Tibial nerve (tissue), 3 donors: ENCODE results near the gene HSPA9.
A peak's percentile ranks its signal among the peaks of the same experiment; 100 is the strongest.

Experiments
- CTCF ChIP-seq, 5 experiments: fragments of 200-600 bp in 3 of 5; fragments of 450-650 bp in 2 of 5; sonication (generic) in 3 of 5; IDR thresholded peaks; one replicate each; pipeline ENCODE4 v1.5.1; 2016 to 2019; ENCODE audit warnings: antibody characterized with exemption in 5 of 5, mild to moderate bottlenecking in 3 of 5, moderate library complexity in 2 of 5
- POLR2A ChIP-seq, 2 donors: fragments of 450-650 bp; IDR thresholded peaks; one replicate each; pipeline ENCODE4 v1.6.1; 2017; ENCODE audit warnings: antibody characterized with exemption in 2 of 2, mild to moderate bottlenecking in 2 of 2, moderate library complexity in 2 of 2

- peak in 2 of 5 experiments; percentile 52 to 56 for TF ChIP-seq CTCF (IDR thresholded peaks at IDR 0.05)
- TF ChIP-seq POLR2A (IDR thresholded peaks at IDR 0.05) = peak; percentile 99
These were observed 32.1 kb downstream of the HSPA9 start, which contains the start of gene ETF1 for GRCh38 chr5:138542956-138543729.
